Lower leg skin (tissue), 4 donors: ENCODE data around the gene C16orf90. TPM values are rescaled to one million over a fixed set of nuclear protein-coding genes. Genes with fewer than 3 reads are reported as not detected.

Experiments used
- DNase-seq, 2 donors: peaks; one replicate each; pipeline ENCODE4 v3.0.0-alpha.2; 2019; ENCODE audit warnings: low spot score in 2 of 2
- H3K4me3 ChIP-seq: fragments of 200-600 bp; sonication (generic); 2 replicates; pipeline ENCODE4 v1.5.1; 2017; ENCODE audit warnings: mild to moderate bottlenecking, low read depth; ENCODE audit not compliant: poor library complexity, severe bottlenecking
- POLR2A ChIP-seq, 2 donors: fragments of 450-650 bp; IDR thresholded peaks; one replicate each; pipeline ENCODE4 v1.6.1; 2016 to 2017; ENCODE audit warnings: antibody characterized with exemption in 2 of 2, mild to moderate bottlenecking in 1 of 2, moderate library complexity in 1 of 2
- WGBS, 2 donors: methylation state at CpG; one replicate each; pipeline ENCODE4 v1.1.5; 2018; 5-methylcytosine and 5-hydroxymethylcytosine counted together
- intact Hi-C: fragments of 100-400 bp; cut with DNase I; formaldehyde crosslinking; loops from one replicate; pipeline ENCODE4 v1.15.0; 2023; ENCODE audit warnings: low total_unique reads
- total RNA-seq, 4 donors: library from RNA; depleted of rRNA; stranded (reverse); fragments of >200 nt; gene quantifications; one replicate each; pipeline ENCODE4 v1.1.0, GENCODE V29; 2016
- TF ChIP-seq, protein P1 (sequence below), 3 donors: fragments of 450-650 bp; IDR thresholded peaks; one replicate each; pipeline ENCODE4 v1.5.1; 2016; ENCODE audit warnings: antibody characterized with exemption in 3 of 3, mild to moderate bottlenecking in 3 of 3, moderate library complexity in 2 of 3

The C16orf90 gene
- total RNA-seq, 4 donors from 2014 or later = not detected

DNA sequence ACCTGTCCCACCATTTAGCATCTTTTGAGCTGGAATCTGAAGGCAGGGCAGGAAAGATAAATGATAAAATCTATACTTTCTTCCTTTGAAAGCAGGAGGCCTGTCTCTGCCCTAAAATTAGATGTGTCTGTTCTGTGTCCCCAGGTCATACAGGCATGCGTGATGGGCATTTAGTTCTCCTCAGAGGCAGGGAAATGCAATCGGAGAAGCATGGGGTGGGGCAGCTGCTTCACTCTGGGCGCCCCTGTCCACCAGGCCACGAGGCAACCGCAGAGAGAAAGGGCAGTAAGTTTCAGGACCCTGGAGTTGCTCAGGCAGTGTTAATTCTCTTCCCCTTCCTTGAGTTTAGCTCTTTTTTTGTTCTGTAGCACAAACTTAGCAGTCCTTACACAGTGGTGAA, 30.7 kb upstream of the C16orf90 start:
- no peak overlapping the region for H3K4me3 ChIP-seq
- WGBS, 2 donors = 81 to 97% methylated on average over 5 of the region's 5 CpGs
- TF ChIP-seq, protein P1, sequence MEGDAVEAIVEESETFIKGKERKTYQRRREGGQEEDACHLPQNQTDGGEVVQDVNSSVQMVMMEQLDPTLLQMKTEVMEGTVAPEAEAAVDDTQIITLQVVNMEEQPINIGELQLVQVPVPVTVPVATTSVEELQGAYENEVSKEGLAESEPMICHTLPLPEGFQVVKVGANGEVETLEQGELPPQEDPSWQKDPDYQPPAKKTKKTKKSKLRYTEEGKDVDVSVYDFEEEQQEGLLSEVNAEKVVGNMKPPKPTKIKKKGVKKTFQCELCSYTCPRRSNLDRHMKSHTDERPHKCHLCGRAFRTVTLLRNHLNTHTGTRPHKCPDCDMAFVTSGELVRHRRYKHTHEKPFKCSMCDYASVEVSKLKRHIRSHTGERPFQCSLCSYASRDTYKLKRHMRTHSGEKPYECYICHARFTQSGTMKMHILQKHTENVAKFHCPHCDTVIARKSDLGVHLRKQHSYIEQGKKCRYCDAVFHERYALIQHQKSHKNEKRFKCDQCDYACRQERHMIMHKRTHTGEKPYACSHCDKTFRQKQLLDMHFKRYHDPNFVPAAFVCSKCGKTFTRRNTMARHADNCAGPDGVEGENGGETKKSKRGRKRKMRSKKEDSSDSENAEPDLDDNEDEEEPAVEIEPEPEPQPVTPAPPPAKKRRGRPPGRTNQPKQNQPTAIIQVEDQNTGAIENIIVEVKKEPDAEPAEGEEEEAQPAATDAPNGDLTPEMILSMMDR (IDR thresholded peaks at IDR 0.05) = no peak
- TF ChIP-seq POLR2A (IDR thresholded peaks at IDR 0.05) = no peak
- peak in 1 of 2 donors; percentile 39 for DNase-seq
- intact Hi-C loops = no loop called here

- peak in 1 of 2 donors; percentile 28 for DNase-seq
- no peak for TF ChIP-seq POLR2A (IDR thresholded peaks at IDR 0.05)
- TF ChIP-seq, protein P1 (IDR thresholded peaks at IDR 0.05) = no peak
- intact Hi-C loops = no loop called here
- no peak overlapping the region for H3K4me3 ChIP-seq
- WGBS, 2 donors = 98% methylated on average over 3 of the region's 3 CpGs
Measured at GRCh38 chr16:3523281-3523680, 28.0 kb upstream of the C16orf90 start.

- DNase-seq = peak in 1 of 2 donors; percentile 56
- TF ChIP-seq, protein P1 (IDR thresholded peaks at IDR 0.05) = no peak
- no peak for TF ChIP-seq POLR2A (IDR thresholded peaks at IDR 0.05)
- no peak overlapping the region for H3K4me3 ChIP-seq
- 54 to 55% methylated on average over 8 of the region's 8 CpGs for WGBS, 2 donors
- intact Hi-C loops = no loop called here
Measured at GRCh38 chr16:3520841-3521240, 25.6 kb upstream of the C16orf90 start.

- intact Hi-C loops = no loop called here
- WGBS, 2 donors = 54 to 69% methylated on average over 4 of the region's 4 CpGs
- DNase-seq = no peak
Measured at GRCh38 chr16:3520413-3520812, 25.1 kb upstream of the C16orf90 start.

DNA sequence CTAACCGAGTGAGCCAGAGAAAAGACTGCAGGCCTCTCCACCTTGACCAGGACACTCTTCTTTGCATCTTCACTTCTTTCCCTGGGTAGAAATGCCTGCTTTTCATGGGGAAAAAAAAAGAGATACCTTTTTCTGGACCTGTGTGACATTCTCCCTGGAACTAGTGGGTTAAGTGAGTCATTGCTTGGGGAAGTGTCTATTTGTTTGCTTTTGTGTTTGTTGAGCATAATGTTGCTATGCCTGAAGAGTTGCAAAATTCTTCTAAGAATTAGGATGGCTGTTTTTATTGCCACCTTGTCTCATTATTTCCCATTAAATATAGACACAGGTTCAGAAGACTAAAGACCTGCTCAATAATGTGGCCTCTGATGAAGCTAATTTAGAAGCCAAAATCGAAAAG, 24.3 kb upstream of the C16orf90 start:
- intact Hi-C loops = no loop called here
- no peak overlapping the region for H3K4me3 ChIP-seq
- TF ChIP-seq, protein P1 (IDR thresholded peaks at IDR 0.05) = no peak
- no peak for TF ChIP-seq POLR2A (IDR thresholded peaks at IDR 0.05)
- DNase-seq = no peak
- 88 to 95% methylated on average over 2 of the region's 2 CpGs for WGBS, 2 donors

More at GRCh38 chr16:3520413-3520812, 25.1 kb upstream of the C16orf90 start:
- no peak overlapping the region for H3K4me3 ChIP-seq
- no peak for TF ChIP-seq POLR2A (IDR thresholded peaks at IDR 0.05)
- TF ChIP-seq, protein P1 (IDR thresholded peaks at IDR 0.05) = no peak

DNA sequence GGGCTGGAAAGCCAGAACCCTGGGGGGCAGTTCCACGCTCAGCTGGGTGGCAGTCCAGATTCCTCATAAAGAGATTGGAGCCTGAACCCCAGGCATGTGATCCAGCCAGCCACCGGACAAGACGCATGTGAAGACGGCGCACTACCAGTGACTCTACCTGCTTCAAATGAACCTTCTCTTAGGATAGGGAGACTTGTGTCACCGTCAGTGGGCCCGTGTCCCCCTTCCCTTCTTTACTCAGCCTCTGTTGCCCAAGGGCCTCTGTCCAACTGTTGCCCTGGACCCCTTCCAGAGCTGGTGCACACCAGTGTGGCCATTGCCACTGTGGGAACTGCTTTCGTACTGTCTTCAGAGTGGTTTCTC, 23.7 kb upstream of the C16orf90 start:
- TF ChIP-seq, protein P1 (IDR thresholded peaks at IDR 0.05) = no peak
- TF ChIP-seq POLR2A (IDR thresholded peaks at IDR 0.05) = no peak
- intact Hi-C loops = no loop called here
- peak in 1 of 2 donors; percentile 76 for DNase-seq
- no peak overlapping the region for H3K4me3 ChIP-seq
- 91 to 98% methylated on average over 8 of the region's 8 CpGs for WGBS, 2 donors
